ENCODE measurements around the gene SCFD2. TPM values are rescaled to one million over a fixed set of nuclear protein-coding genes. Genes with fewer than 3 reads are reported as not detected.
"Not testable (repeated sequence)": the region's sequence is repeated elsewhere in the genome, so short reads cannot be mapped to it uniquely, and the experiment has no call there.

Gene SCFD2
- polyA plus RNA-seq, 2 donors: 4.8 to 8.2 TPM

GRCh38 chr4:53234111-53234510, 131.8 kb downstream of the SCFD2 start:
- no peaks in the 10 kb centered on the region for H3K27me3 ChIP-seq (ENCODE audit: control insufficient read depth in 1 of 2, insufficient read depth in 2 of 2, low read length in 2 of 2)
- no peaks in the 10 kb centered on the region for H3K9me3 ChIP-seq (ENCODE audit: control insufficient read depth in 2 of 2, insufficient read depth in 1 of 2, low read depth in 1 of 2, low read length in 1 of 2)
- no peak overlapping the region for H3K4me3 ChIP-seq (ENCODE audit: low read depth in 1 of 2, low read length in 2 of 2)
- H3K27ac ChIP-seq (ENCODE audit: low read depth in 2 of 2, low read length in 1 of 2): no peak overlapping the region
- no peaks in the 10 kb centered on the region for H3K4me1 ChIP-seq (ENCODE audit: control insufficient read depth in 2 of 2, insufficient read depth in 2 of 2, low read length in 1 of 2)
- no peaks in the 10 kb centered on the region for H3K36me3 ChIP-seq (ENCODE audit: control insufficient read depth in 2 of 2, insufficient read depth in 2 of 2, low read length in 1 of 2)

- Histone ChIP-seq H3K27ac (ENCODE audit: low read depth in 2 of 2, low read length in 1 of 2) (no peak overlapping the region), H3K27me3 (ENCODE audit: control insufficient read depth in 1 of 2, insufficient read depth in 2 of 2, low read length in 2 of 2) (no peaks in the 10 kb centered on the region), H3K36me3 (ENCODE audit: control insufficient read depth in 2 of 2, insufficient read depth in 2 of 2, low read length in 1 of 2) (no peaks in the 10 kb centered on the region), H3K4me1 (ENCODE audit: control insufficient read depth in 2 of 2, insufficient read depth in 2 of 2, low read length in 1 of 2) (no peaks in the 10 kb centered on the region), H3K4me3 (ENCODE audit: low read depth in 1 of 2, low read length in 2 of 2) (no peak overlapping the region), H3K9me3 (ENCODE audit: control insufficient read depth in 2 of 2, insufficient read depth in 1 of 2, low read depth in 1 of 2, low read length in 1 of 2) (no peaks in the 10 kb centered on the region)
- 62 to 65% methylated on average over 2 of the region's 2 CpGs for WGBS, 2 donors
Measured at GRCh38 chr4:53233114-53233795, 132.6 kb downstream of the SCFD2 start.

- Histone ChIP-seq H3K4me1 (ENCODE audit: control insufficient read depth in 2 of 2, insufficient read depth in 2 of 2, low read length in 1 of 2) (no peaks in the 10 kb centered on the region), H3K36me3 (ENCODE audit: control insufficient read depth in 2 of 2, insufficient read depth in 2 of 2, low read length in 1 of 2) (no peaks in the 10 kb centered on the region), H3K9me3 (ENCODE audit: control insufficient read depth in 2 of 2, insufficient read depth in 1 of 2, low read depth in 1 of 2, low read length in 1 of 2) (no peaks in the 10 kb centered on the region), H3K27me3 (ENCODE audit: control insufficient read depth in 1 of 2, insufficient read depth in 2 of 2, low read length in 2 of 2) (no peaks in the 10 kb centered on the region), H3K4me3 (ENCODE audit: low read depth in 1 of 2, low read length in 2 of 2) (no peak overlapping the region), H3K27ac (ENCODE audit: low read depth in 2 of 2, low read length in 1 of 2) (no peak overlapping the region)
- 95 to 96% methylated on average over 2 of the region's 2 CpGs for WGBS, 2 donors
Measured at GRCh38 chr4:53232371-53232770, 133.5 kb downstream of the SCFD2 start.

- H3K4me3 ChIP-seq (ENCODE audit: low read depth in 1 of 2, low read length in 2 of 2): no peak overlapping the region
- H3K4me1 ChIP-seq (ENCODE audit: control insufficient read depth in 2 of 2, insufficient read depth in 2 of 2, low read length in 1 of 2): no peaks in the 10 kb centered on the region
- H3K27ac ChIP-seq (ENCODE audit: low read depth in 2 of 2, low read length in 1 of 2): no peak overlapping the region
- no peaks in the 10 kb centered on the region for H3K36me3 ChIP-seq (ENCODE audit: control insufficient read depth in 2 of 2, insufficient read depth in 2 of 2, low read length in 1 of 2)
- no peaks in the 10 kb centered on the region for H3K27me3 ChIP-seq (ENCODE audit: control insufficient read depth in 1 of 2, insufficient read depth in 2 of 2, low read length in 2 of 2)
- WGBS, 2 donors: 100% methylated on average over 1 of the region's 1 CpG
- no peaks in the 10 kb centered on the region for H3K9me3 ChIP-seq (ENCODE audit: control insufficient read depth in 2 of 2, insufficient read depth in 1 of 2, low read depth in 1 of 2, low read length in 1 of 2)
Measured at GRCh38 chr4:53228036-53228435, 137.8 kb downstream of the SCFD2 start.

GRCh38 chr4:53227451-53227850, 138.4 kb downstream of the SCFD2 start:
- Histone ChIP-seq H3K9me3 (ENCODE audit: control insufficient read depth in 2 of 2, insufficient read depth in 1 of 2, low read depth in 1 of 2, low read length in 1 of 2) (no peaks in the 10 kb centered on the region), H3K4me1 (ENCODE audit: control insufficient read depth in 2 of 2, insufficient read depth in 2 of 2, low read length in 1 of 2) (no peaks in the 10 kb centered on the region), H3K27ac (ENCODE audit: low read depth in 2 of 2, low read length in 1 of 2) (no peak overlapping the region), H3K27me3 (ENCODE audit: control insufficient read depth in 1 of 2, insufficient read depth in 2 of 2, low read length in 2 of 2) (no peaks in the 10 kb centered on the region), H3K36me3 (ENCODE audit: control insufficient read depth in 2 of 2, insufficient read depth in 2 of 2, low read length in 1 of 2) (no peaks in the 10 kb centered on the region), H3K4me3 (ENCODE audit: low read depth in 1 of 2, low read length in 2 of 2) (no peak overlapping the region)
- WGBS, 2 donors: 77% methylated on average over 3 of the region's 3 CpGs

- H3K27ac ChIP-seq (ENCODE audit: low read depth in 2 of 2, low read length in 1 of 2): no peak overlapping the region
- H3K9me3 ChIP-seq (ENCODE audit: control insufficient read depth in 2 of 2, insufficient read depth in 1 of 2, low read depth in 1 of 2, low read length in 1 of 2): no peaks in the 10 kb centered on the region
- H3K4me1 ChIP-seq (ENCODE audit: control insufficient read depth in 2 of 2, insufficient read depth in 2 of 2, low read length in 1 of 2): no peaks in the 10 kb centered on the region
- no peak overlapping the region for H3K4me3 ChIP-seq (ENCODE audit: low read depth in 1 of 2, low read length in 2 of 2)
- H3K27me3 ChIP-seq (ENCODE audit: control insufficient read depth in 1 of 2, insufficient read depth in 2 of 2, low read length in 2 of 2): no peaks in the 10 kb centered on the region
- no peaks in the 10 kb centered on the region for H3K36me3 ChIP-seq (ENCODE audit: control insufficient read depth in 2 of 2, insufficient read depth in 2 of 2, low read length in 1 of 2)
- WGBS, 2 donors: 87 to 90% methylated on average over 3 of the region's 3 CpGs
Measured at GRCh38 chr4:53221832-53222480, 143.9 kb downstream of the SCFD2 start.

- not testable (repeated sequence) for H3K9me3 ChIP-seq (ENCODE audit: control insufficient read depth in 2 of 2, insufficient read depth in 1 of 2, low read depth in 1 of 2, low read length in 1 of 2); H3K27me3 ChIP-seq (ENCODE audit: control insufficient read depth in 1 of 2, insufficient read depth in 2 of 2, low read length in 2 of 2); H3K36me3 ChIP-seq (ENCODE audit: control insufficient read depth in 2 of 2, insufficient read depth in 2 of 2, low read length in 1 of 2); H3K27ac ChIP-seq (ENCODE audit: low read depth in 2 of 2, low read length in 1 of 2); H3K4me3 ChIP-seq (ENCODE audit: low read depth in 1 of 2, low read length in 2 of 2); H3K4me1 ChIP-seq (ENCODE audit: control insufficient read depth in 2 of 2, insufficient read depth in 2 of 2, low read length in 1 of 2)
- WGBS, 2 donors: 97% methylated on average over 16 of the region's 16 CpGs
Measured at GRCh38 chr4:53219148-53219547, 146.7 kb downstream of the SCFD2 start.

GRCh38 chr4:53208753-53209152, 157.1 kb downstream of the SCFD2 start:
- no peak overlapping the region for H3K27ac ChIP-seq (ENCODE audit: low read depth in 2 of 2, low read length in 1 of 2)
- H3K36me3 ChIP-seq (ENCODE audit: control insufficient read depth in 2 of 2, insufficient read depth in 2 of 2, low read length in 1 of 2): no peaks in the 10 kb centered on the region
- H3K4me1 ChIP-seq (ENCODE audit: control insufficient read depth in 2 of 2, insufficient read depth in 2 of 2, low read length in 1 of 2): no peaks in the 10 kb centered on the region
- WGBS, 2 donors: 84 to 90% methylated on average over 3 of the region's 3 CpGs
- H3K4me3 ChIP-seq (ENCODE audit: low read depth in 1 of 2, low read length in 2 of 2): no peak overlapping the region
- no peaks in the 10 kb centered on the region for H3K9me3 ChIP-seq (ENCODE audit: control insufficient read depth in 2 of 2, insufficient read depth in 1 of 2, low read depth in 1 of 2, low read length in 1 of 2)
- H3K27me3 ChIP-seq (ENCODE audit: control insufficient read depth in 1 of 2, insufficient read depth in 2 of 2, low read length in 2 of 2): no peaks in the 10 kb centered on the region

- no peaks in the 10 kb centered on the region for H3K36me3 ChIP-seq (ENCODE audit: control insufficient read depth in 2 of 2, insufficient read depth in 2 of 2, low read length in 1 of 2)
- no peak overlapping the region for H3K4me3 ChIP-seq (ENCODE audit: low read depth in 1 of 2, low read length in 2 of 2)
- H3K9me3 ChIP-seq (ENCODE audit: control insufficient read depth in 2 of 2, insufficient read depth in 1 of 2, low read depth in 1 of 2, low read length in 1 of 2): no peaks in the 10 kb centered on the region
- no peaks in the 10 kb centered on the region for H3K4me1 ChIP-seq (ENCODE audit: control insufficient read depth in 2 of 2, insufficient read depth in 2 of 2, low read length in 1 of 2)
- no peaks in the 10 kb centered on the region for H3K27me3 ChIP-seq (ENCODE audit: control insufficient read depth in 1 of 2, insufficient read depth in 2 of 2, low read length in 2 of 2)
- H3K27ac ChIP-seq (ENCODE audit: low read depth in 2 of 2, low read length in 1 of 2): no peak overlapping the region
Measured at GRCh38 chr4:53205970-53206369, 159.9 kb downstream of the SCFD2 start.

GRCh38 chr4:53199356-53199755, 166.5 kb downstream of the SCFD2 start:
- Histone ChIP-seq H3K4me1 (ENCODE audit: control insufficient read depth in 2 of 2, insufficient read depth in 2 of 2, low read length in 1 of 2) (no peaks in the 10 kb centered on the region), H3K4me3 (ENCODE audit: low read depth in 1 of 2, low read length in 2 of 2) (no peak overlapping the region), H3K27ac (ENCODE audit: low read depth in 2 of 2, low read length in 1 of 2) (no peak overlapping the region), H3K9me3 (ENCODE audit: control insufficient read depth in 2 of 2, insufficient read depth in 1 of 2, low read depth in 1 of 2, low read length in 1 of 2) (no peaks in the 10 kb centered on the region), H3K36me3 (ENCODE audit: control insufficient read depth in 2 of 2, insufficient read depth in 2 of 2, low read length in 1 of 2) (no peaks in the 10 kb centered on the region), H3K27me3 (ENCODE audit: control insufficient read depth in 1 of 2, insufficient read depth in 2 of 2, low read length in 2 of 2) (no peaks in the 10 kb centered on the region)
- 94 to 100% methylated on average over 1 of the region's 1 CpG for WGBS, 2 donors

All from esophagus (tissue), 2 donors.